Epithelial cell of esophagus (primary cell): Measurements from ENCODE around the gene TRPM2.

Experiments
- DNase-seq: peaks from one replicate; pipeline ENCODE4 v3.0.0; 2010; ENCODE audit warnings: low read depth
- H3K4me3 ChIP-seq: 2 replicates; pipeline ENCODE4 v1.5.1; 2011; ENCODE audit warnings: mild to moderate bottlenecking, low read length, control low read depth
- TF ChIP-seq, protein P1 (sequence below): IDR thresholded peaks from 2 replicates; pipeline ENCODE4 v1.5.1; 2011; ENCODE audit warnings: low read depth, mild to moderate bottlenecking, low read length, control low read depth, inconsistent platforms; ENCODE audit not compliant: insufficient read depth; ENCODE audit errors: missing control alignments

Gene TRPM2

DNA sequence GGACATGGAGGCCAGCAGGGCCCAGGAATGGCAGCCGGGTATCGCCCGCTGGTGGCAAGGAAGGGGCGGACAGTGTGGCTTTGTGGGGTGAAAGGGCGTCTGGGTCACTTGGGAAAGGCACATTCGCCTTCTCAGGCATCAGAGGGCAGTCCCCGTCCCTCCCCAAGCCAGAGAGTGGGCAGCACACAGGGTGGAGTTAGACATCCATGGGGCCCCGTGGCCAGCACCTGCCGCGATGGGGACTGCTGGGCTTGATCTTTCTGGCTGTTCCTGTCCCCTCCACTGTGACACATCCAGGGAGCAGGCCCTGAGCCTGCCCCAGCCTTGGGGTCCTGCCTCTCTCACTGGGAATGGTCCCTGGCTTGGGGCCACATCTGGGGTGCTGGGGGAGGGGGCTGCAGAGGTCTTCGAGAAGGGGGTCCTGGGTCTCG, 4.0 kb upstream of the TRPM2 start:
- DNase-seq, result no peak
- TF ChIP-seq, protein P1, sequence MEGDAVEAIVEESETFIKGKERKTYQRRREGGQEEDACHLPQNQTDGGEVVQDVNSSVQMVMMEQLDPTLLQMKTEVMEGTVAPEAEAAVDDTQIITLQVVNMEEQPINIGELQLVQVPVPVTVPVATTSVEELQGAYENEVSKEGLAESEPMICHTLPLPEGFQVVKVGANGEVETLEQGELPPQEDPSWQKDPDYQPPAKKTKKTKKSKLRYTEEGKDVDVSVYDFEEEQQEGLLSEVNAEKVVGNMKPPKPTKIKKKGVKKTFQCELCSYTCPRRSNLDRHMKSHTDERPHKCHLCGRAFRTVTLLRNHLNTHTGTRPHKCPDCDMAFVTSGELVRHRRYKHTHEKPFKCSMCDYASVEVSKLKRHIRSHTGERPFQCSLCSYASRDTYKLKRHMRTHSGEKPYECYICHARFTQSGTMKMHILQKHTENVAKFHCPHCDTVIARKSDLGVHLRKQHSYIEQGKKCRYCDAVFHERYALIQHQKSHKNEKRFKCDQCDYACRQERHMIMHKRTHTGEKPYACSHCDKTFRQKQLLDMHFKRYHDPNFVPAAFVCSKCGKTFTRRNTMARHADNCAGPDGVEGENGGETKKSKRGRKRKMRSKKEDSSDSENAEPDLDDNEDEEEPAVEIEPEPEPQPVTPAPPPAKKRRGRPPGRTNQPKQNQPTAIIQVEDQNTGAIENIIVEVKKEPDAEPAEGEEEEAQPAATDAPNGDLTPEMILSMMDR, result no peak
- no peak overlapping the region for H3K4me3 ChIP-seq

DNA sequence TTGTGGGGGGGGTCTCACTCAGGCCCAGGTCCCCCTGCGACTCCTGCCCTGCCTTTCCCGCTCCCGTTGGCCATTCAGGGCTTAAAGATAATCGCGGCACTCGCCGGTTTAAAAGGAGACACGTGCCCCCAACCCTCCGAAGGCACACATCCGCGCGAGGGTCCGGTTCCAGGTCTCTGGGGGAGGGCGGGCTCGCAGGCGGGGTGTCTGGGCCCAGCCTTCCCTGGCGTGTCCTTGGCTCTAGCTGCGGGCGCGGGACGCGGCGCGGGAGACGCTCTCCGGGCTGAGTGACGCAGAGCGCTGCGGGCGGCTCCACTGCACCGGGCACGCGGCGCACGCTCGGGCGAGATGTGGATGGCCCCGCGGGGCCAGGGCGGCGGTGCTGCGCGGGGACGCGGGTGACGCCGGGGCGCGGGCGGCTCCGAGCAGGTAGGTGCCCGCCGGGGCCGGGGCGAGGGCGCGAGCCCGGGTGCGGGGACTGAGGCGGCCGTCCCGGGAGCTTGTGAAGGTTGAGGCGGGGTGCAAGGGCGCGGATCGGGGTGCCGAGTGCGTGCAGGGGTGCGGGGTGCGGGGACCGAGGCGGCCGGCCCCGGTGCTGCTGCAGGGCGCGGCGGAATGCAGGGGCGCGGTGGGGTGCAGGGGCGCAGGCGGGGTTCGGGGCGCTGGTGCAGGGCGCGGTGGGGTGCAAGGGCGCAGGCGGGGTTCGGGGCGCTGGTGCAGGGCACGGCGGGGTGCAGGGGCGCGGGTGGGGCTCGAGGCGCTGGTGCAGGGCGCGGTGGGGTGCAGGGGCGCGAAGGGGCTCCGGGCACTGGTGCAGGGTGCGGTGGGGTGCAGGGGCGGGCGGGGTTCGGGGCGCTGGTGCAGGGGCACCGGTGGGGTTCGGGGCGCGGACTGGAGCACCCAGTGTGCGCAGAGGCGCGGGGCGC, 3.3 kb upstream of the TRPM2 start:
- no peak overlapping the region for H3K4me3 ChIP-seq
- TF ChIP-seq, protein P1, result no peak
- no peak for DNase-seq

DNA sequence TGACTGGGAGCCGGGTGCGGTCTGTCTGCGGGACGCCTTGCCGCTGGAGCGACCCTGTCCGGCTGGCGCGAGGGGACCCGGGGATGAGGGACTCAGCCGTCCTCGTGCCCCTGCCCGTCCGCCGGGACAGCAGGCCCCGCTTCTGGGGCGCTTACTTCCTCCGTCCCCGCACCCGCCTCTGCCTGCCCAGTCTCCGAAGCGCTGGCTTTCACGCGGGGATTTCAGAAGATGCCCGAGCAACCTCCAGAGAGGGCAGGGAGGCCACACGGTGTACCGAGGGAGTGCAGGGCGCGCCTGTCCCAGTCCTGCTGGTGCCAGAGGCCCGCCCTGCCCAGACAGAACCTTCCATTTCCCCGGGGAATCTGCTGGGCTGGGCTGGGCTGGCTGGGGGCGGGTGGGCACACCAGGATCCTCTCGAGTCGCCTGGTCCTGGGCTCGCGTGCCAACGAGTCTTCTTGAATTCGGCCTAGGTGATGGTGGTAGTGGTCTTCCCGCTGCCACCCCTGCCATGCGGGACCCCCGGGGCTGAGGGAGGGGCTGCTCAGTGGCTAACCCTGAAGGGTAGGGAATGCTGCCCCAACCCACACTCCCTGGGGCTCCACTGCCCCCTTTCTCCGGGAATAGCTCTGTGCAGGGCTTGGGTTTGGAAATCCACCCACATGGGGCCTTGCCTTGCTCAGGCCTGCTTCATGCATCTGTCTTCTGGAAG, 2.5 kb upstream of the TRPM2 start:
- TF ChIP-seq, protein P1, result no peak
- H3K4me3 ChIP-seq, result no peak overlapping the region
- DNase-seq, result no peak

DNA sequence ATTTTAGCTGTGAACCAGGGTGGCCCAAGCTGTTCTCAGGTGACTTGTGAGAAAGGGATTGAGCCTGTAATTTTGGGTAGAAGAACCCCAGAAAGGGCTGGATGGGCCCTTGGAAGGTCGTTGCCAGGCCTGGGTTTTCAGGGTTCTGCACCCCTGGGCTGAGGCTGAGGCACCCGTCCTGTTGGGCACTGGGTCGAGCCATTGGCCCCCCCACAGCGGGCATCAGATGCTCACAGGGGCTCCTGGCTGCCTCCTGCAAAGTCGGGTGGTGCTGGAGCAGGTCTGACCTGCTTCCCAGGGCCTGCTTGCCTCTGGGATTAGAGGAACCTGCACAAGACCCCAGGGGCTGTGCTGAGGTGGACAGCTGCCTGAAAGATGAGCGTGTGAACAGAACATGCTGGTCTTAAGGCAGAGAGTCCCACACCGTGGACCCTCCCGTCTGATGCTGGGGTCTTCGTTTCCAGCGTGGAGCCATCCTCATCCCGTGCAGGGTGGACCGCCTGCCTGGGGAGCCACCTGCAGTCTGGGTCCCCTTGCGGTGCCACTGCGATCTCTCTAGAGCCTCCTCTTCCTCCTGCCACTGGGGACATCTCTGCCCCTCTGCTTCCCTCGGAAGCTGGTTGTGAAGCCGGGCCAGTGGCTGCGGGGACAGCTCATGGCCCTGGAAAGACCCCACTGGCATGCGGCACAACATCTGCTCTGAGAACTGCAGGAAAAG, 1.7 kb upstream of the TRPM2 start:
- H3K4me3 ChIP-seq, result no peak overlapping the region
- DNase-seq, result no peak

DNA sequence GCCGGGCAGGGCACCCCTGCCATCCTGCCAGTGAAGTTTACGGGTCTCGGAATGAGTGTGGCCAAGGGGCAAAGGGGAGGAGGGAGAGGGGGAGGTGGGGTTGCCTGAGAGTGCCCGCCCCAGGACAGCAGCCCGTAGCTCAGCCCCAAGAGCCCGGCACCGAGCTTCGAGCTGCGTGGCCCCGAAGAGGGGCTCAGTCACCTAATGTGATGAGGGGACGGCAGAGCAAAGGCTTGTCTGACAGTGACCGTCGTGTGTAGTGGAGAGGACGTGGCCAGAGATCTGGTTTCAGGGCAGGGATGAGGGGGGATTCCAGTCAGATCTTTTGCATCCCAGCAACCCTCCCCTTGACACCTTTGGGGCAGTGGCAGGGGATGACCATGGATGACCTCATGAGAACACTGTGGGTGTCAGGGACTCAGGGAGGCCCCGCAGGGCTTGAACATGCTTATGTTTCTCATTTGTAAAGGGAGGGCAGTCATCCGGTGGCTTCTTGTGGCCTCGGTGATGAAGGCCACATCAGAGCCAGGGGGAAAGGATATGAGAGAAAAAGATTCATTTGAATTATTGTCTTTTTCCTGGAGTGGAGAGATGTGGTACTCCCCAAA, 1.1 kb upstream of the TRPM2 start:
- TF ChIP-seq, protein P1, result no peak
- H3K4me3 ChIP-seq, result no peak overlapping the region
- DNase-seq, result no peak

More for the DNA sequence above, 1.7 kb upstream of the TRPM2 start:
- TF ChIP-seq, protein P1, result no peak

DNA sequence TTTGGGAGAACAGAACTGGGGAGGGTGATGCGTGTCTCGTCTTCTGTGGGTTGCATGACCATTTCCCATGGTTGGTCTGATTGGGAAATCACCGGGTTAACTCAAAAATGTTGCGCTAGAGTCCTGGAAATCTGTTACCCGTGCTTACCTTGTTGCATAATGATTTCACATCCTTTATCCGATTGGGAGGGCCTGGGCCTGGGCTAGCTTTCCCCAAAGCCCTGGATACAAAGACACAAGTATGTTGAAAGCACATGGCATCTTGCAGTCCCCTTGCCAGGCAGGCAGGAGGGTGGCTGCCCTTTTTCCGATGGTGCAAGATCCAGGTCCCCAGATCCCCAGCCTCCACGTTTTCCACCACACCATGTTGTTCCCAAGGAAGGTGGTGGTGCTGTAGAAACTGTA, 582 bp downstream of the TRPM2 start:
- no peak overlapping the region for H3K4me3 ChIP-seq
- TF ChIP-seq, protein P1, result no peak
- no peak for DNase-seq
